HL-60 (cell line): ENCODE data around the gene KSR2.

Source experiments
- POLR2AphosphoS5 ChIP-seq: IDR thresholded peaks from 2 replicates; pipeline ENCODE4 v1.6.1; 2012; ENCODE audit warnings: low read depth
- TF ChIP-seq, protein P1 (sequence below): IDR thresholded peaks from one replicate; pipeline ENCODE4 v1.5.1; 2011; ENCODE audit warnings: low read length, control low read depth, inconsistent platforms; ENCODE audit not compliant: insufficient read depth
- TF ChIP-seq, protein P2 (sequence below): IDR thresholded peaks from 2 replicates; pipeline ENCODE4 v1.6.1; 2012; ENCODE audit warnings: low read depth; ENCODE audit not compliant: insufficient replicate concordance

DNA sequence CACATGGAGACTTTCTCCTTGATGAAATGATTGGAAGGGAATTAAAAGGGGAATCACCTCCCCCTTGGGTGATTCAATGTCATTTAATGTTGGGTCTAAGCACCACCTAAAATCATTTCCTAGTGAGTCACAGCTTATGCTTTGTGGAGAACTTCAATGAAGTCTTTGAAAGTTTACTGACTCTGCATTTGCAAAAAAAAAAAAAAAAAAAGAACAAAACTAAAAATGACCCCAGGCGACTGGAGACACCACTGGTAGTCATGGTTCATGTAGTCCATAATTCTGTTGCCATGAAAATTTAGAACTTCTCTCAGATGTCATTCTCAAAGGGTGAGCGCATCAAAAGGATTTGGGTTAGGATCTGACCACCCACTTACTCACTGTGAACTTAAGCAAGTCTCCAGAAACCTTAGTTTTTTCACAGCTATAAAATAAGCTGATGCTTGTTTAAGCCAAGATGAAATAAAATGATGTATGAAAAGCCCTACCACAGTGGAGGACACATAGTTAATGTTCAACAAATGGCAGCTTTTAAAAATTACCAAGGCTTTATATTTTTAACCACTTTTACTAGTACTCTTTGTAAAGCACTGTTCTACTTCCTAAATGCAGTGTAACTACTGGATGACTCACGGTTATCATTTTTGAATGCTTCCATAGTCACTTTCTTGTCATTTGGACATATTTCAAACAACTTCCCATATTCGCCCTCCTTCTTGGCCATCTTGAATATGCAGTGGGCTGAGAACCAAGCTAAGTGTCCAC lies 18.1 kb upstream of the KSR2 start:
- TF ChIP-seq, protein P1, sequence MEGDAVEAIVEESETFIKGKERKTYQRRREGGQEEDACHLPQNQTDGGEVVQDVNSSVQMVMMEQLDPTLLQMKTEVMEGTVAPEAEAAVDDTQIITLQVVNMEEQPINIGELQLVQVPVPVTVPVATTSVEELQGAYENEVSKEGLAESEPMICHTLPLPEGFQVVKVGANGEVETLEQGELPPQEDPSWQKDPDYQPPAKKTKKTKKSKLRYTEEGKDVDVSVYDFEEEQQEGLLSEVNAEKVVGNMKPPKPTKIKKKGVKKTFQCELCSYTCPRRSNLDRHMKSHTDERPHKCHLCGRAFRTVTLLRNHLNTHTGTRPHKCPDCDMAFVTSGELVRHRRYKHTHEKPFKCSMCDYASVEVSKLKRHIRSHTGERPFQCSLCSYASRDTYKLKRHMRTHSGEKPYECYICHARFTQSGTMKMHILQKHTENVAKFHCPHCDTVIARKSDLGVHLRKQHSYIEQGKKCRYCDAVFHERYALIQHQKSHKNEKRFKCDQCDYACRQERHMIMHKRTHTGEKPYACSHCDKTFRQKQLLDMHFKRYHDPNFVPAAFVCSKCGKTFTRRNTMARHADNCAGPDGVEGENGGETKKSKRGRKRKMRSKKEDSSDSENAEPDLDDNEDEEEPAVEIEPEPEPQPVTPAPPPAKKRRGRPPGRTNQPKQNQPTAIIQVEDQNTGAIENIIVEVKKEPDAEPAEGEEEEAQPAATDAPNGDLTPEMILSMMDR: no peak
- no peak for TF ChIP-seq POLR2AphosphoS5
- TF ChIP-seq, protein P2, sequence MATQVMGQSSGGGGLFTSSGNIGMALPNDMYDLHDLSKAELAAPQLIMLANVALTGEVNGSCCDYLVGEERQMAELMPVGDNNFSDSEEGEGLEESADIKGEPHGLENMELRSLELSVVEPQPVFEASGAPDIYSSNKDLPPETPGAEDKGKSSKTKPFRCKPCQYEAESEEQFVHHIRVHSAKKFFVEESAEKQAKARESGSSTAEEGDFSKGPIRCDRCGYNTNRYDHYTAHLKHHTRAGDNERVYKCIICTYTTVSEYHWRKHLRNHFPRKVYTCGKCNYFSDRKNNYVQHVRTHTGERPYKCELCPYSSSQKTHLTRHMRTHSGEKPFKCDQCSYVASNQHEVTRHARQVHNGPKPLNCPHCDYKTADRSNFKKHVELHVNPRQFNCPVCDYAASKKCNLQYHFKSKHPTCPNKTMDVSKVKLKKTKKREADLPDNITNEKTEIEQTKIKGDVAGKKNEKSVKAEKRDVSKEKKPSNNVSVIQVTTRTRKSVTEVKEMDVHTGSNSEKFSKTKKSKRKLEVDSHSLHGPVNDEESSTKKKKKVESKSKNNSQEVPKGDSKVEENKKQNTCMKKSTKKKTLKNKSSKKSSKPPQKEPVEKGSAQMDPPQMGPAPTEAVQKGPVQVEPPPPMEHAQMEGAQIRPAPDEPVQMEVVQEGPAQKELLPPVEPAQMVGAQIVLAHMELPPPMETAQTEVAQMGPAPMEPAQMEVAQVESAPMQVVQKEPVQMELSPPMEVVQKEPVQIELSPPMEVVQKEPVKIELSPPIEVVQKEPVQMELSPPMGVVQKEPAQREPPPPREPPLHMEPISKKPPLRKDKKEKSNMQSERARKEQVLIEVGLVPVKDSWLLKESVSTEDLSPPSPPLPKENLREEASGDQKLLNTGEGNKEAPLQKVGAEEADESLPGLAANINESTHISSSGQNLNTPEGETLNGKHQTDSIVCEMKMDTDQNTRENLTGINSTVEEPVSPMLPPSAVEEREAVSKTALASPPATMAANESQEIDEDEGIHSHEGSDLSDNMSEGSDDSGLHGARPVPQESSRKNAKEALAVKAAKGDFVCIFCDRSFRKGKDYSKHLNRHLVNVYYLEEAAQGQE: no peak
